ENCODE data around the gene SLC38A8. TPM values are rescaled to one million over a fixed set of nuclear protein-coding genes. Genes with fewer than 3 reads are reported as not detected.

SLC38A8 gene
- total RNA-seq, 6 donors from 2014 or later, result not detected

DNA sequence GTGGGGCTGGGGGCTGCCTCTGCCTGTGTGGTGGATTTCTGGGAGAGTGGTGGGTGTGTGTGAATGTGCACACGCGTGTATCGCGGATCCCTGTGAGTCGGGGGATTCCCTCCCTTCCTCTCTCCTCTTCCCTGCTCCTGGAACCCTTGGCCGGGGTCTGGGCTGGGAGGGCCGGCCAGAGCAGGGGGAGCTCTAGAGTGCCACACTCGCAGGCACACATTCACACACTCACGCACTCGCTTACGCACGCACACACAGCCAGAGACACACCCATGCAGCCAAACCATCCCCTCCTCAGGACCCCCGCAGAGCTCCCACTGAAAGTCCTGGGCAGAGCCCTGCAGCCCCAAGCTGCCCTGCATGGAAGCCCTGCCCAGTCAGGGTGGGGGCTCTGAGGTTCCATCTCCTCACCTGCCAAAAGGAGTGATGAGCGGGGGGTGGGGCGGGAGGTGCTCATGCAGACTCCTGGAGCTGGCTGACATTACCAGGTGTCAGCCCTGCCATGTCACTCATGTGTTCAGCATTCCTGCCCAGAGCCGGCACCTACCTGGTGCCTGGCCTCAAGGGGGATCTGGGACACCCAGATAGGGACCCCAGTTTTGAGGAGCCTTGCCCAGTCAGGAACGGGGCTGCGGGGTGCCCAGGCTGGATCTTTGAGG, 72.7 kb downstream of the SLC38A8 start:
- Histone ChIP-seq H3K4me1 (peaks cover 0 to 12% (median 4%) of the 10 kb centered on the region in 4 donors), H3K9me3 (no peaks in the 10 kb centered on the region), H3K27me3 (peaks cover 0 to 22% (median 14%) of the 10 kb centered on the region in 4 donors), H3K36me3 (peaks cover 0 to 14% (median 9%) of the 10 kb centered on the region in 4 donors), H3K4me3 (no peak overlapping the region), H3K27ac (no peak overlapping the region)
- 46 to 52% methylated on average over 11 to 17 of the region's 18 CpGs for WGBS, 2 donors
- no peak for TF ChIP-seq POLR2A (IDR thresholded peaks at IDR 0.05)
- TF ChIP-seq, protein P1, sequence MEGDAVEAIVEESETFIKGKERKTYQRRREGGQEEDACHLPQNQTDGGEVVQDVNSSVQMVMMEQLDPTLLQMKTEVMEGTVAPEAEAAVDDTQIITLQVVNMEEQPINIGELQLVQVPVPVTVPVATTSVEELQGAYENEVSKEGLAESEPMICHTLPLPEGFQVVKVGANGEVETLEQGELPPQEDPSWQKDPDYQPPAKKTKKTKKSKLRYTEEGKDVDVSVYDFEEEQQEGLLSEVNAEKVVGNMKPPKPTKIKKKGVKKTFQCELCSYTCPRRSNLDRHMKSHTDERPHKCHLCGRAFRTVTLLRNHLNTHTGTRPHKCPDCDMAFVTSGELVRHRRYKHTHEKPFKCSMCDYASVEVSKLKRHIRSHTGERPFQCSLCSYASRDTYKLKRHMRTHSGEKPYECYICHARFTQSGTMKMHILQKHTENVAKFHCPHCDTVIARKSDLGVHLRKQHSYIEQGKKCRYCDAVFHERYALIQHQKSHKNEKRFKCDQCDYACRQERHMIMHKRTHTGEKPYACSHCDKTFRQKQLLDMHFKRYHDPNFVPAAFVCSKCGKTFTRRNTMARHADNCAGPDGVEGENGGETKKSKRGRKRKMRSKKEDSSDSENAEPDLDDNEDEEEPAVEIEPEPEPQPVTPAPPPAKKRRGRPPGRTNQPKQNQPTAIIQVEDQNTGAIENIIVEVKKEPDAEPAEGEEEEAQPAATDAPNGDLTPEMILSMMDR (IDR thresholded peaks at IDR 0.05), result no peak
- TF ChIP-seq POLR2AphosphoS5 (IDR thresholded peaks at IDR 0.05), result no peak
- no peak for TF ChIP-seq EP300 (IDR thresholded peaks at IDR 0.05)
- no peak for DNase-seq
- no peak for ATAC-seq (ENCODE audit: low FRiP score in 2 of 2)

DNA sequence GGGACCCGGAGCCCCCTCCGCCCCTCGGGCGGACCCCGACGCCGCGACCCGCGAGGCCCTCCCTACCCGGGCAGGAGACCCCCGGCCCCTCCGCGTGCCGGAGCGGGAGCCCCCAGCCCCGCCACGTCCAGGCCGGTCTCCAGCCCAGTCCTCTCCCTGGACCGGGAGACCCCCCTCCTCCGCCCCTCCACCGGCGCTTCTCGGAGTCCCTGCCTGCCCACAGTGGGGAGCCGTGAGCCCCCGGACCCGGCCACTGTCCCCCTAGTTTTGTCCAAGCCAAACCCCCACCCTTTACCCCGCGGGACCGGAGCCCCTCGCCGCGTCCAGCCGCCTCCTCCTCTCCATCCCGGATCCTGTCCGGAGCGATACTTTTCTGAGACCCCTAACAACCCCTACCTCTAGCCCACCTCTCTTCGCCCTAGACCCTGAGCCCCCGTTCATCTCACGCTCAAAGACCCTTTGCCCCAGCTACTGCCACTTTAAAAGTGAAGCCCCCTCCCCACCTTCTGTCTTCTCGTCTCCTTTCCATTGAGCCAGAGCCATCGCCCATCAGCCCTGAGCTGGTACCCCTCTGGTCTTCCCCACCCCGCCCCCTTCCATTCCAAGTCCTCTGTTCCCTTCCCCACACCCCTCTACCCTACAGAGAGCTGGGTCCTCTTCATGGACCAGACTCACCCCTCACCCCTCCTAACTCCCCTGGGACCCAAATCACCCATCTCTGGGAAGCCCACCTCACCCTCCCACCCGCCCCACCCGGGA, 73.5 kb downstream of the SLC38A8 start:
- DNase-seq (no peak), ATAC-seq (ENCODE audit: low FRiP score in 2 of 2) (no peak)
- no peaks in the 10 kb centered on the region for H3K9me3 ChIP-seq
- peaks cover 0 to 23% (median 9%) of the 10 kb centered on the region in 4 donors for H3K36me3 ChIP-seq
- no peak overlapping the region for H3K27ac ChIP-seq
- H3K4me3 ChIP-seq, result peak overlapping the region in 1 of 4 donors; percentile 31
- TF ChIP-seq, protein P1 (IDR thresholded peaks at IDR 0.05), result no peak
- TF ChIP-seq POLR2AphosphoS5 (IDR thresholded peaks at IDR 0.05) (no peak), EP300 (IDR thresholded peaks at IDR 0.05) (no peak), POLR2A (IDR thresholded peaks at IDR 0.05) (no peak)
- peaks cover 0 to 12% (median 4%) of the 10 kb centered on the region in 4 donors for H3K4me1 ChIP-seq
- peaks cover 0 to 22% (median 14%) of the 10 kb centered on the region in 4 donors for H3K27me3 ChIP-seq
- WGBS, 2 donors, result 10 to 14% methylated on average over 17 to 23 of the region's 45 CpGs

DNA sequence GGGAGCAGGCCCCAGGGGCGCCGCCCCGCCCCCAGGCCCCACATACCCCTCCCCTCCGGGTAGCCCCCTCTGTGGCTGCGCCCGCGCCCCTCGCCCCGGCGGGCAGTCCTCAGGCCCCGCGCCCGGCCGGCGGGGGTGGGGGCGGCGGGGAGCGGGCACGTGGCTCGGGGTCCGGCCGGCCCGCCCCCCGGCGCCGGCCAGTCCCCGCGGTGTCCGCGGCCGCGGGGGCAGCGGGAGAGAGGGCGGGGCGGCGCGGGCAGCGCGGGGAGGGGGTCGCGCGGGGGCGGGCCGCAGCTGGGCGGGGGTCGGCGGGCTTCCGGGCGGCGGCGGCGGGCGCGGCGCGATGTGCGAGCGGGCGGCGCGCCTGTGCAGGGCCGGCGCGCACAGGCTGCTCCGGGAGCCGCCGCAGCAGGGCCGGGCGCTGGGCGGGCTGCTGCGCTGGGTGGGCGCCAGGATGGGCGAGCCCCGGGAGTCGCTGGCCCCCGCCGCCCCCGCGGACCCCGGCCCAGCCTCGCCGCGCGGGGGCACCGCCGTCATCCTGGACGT, 74.2 kb downstream of the SLC38A8 start:
- peak in 1 of 2 donors; percentile 13 for ATAC-seq (ENCODE audit: low FRiP score in 2 of 2)
- peaks cover 0 to 12% (median 4%) of the 10 kb centered on the region in 4 donors for H3K4me1 ChIP-seq
- DNase-seq, result peak in 1 of 2 donors; percentile 84
- H3K4me3 ChIP-seq, result peak overlapping the region in 3 of 4 donors; percentile 31 to 45 (median 38)
- H3K36me3 ChIP-seq, result peaks cover 0 to 30% (median 9%) of the 10 kb centered on the region in 4 donors
- no peak overlapping the region for H3K27ac ChIP-seq
- H3K27me3 ChIP-seq, result peaks cover 0 to 22% (median 14%) of the 10 kb centered on the region in 4 donors
- no peak for TF ChIP-seq POLR2AphosphoS5 (IDR thresholded peaks at IDR 0.05)
- no CpG with 5 or more reads among the region's 87 CpGs for WGBS, 2 donors
- no peaks in the 10 kb centered on the region for H3K9me3 ChIP-seq

DNA sequence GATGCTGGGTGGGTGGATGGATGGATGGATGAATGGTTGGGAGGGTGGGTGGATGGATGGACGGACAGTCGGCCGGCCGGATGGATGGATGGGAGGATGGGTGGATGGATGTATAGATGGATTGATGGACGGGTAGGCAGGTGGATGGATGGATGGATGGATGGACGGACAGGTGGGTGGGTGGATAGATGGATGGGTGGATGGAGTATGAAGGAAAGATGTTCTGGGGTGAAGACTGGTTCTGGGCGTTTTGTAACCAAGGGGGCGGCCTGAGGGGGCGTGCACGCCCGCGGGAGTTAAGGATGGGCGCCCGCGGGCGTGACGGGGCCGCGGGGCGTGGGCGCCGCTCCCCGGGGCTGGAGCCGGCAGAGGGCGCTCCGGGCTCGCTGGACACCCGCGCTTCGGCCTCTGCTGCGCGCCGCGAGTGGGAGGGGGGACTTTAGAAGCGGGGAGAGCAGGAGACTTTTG, 74.7 kb downstream of the SLC38A8 start, which contains the start of gene NECAB2:
Gene NECAB2 (plus strand): TSS at position 407 of the 468 bp plus-strand sequence. CDS start 405 bp downstream, outside the sequence.
- ATAC-seq (ENCODE audit: low FRiP score in 2 of 2), result peak in 1 of 2 donors; percentile 88
- WGBS, 2 donors, result 13 to 22% methylated on average over 23 to 34 of the region's 35 CpGs
- Histone ChIP-seq H3K36me3 (peaks cover 0 to 35% (median 10%) of the 10 kb centered on the region in 4 donors), H3K4me3 (peak within 1 kb of the TSS in 3 of 4 donors; percentile 31 to 45 (median 38)), H3K27ac (no peak within 1 kb of the TSS), H3K27me3 (peaks cover 0 to 22% (median 14%) of the 10 kb centered on the region in 4 donors), H3K9me3 (no peaks in the 10 kb centered on the region), H3K4me1 (peaks cover 0 to 12% (median 4%) of the 10 kb centered on the region in 4 donors)
- no peak for TF ChIP-seq POLR2A (IDR thresholded peaks at IDR 0.05)
- TF ChIP-seq, protein P1 (IDR thresholded peaks at IDR 0.05), result peak; percentile 31 to 80 (median 54)
- no peak for TF ChIP-seq POLR2AphosphoS5 (IDR thresholded peaks at IDR 0.05)
- TF ChIP-seq EP300 (IDR thresholded peaks at IDR 0.05), result no peak
- DNase-seq, result peak in 1 of 2 donors; percentile 93

DNA sequence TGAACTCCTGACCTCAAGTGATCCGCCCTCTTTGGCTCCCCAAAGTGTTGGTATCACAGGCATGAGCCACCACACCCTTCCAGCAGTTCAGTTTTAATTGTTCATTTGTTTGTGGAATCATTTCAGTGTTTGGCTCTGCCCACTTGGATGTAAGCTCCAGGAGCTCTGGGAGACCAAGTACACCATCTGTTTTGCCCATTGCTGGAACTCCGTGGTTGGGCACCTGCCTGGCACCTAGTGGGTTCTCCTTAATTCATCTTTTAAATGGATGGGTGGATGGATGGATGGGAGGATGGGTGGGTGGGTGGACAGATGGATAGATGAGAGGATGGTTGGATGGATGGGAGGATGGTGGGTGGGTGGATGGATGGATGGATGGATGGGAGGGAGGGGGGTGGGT, 75.5 kb downstream of the SLC38A8 start:
- no peaks in the 10 kb centered on the region for H3K9me3 ChIP-seq
- no peak for ATAC-seq (ENCODE audit: low FRiP score in 2 of 2)
- 70 to 81% methylated on average over 2 of the region's 2 CpGs for WGBS, 2 donors
- peaks cover 0 to 12% (median 4%) of the 10 kb centered on the region in 4 donors for H3K4me1 ChIP-seq
- no peak overlapping the region for H3K4me3 ChIP-seq
- no peak for DNase-seq
- H3K27ac ChIP-seq, result no peak overlapping the region
- TF ChIP-seq POLR2A (IDR thresholded peaks at IDR 0.05) (no peak), POLR2AphosphoS5 (IDR thresholded peaks at IDR 0.05) (no peak), EP300 (IDR thresholded peaks at IDR 0.05) (no peak)
- TF ChIP-seq, protein P1 (IDR thresholded peaks at IDR 0.05), result no peak
- peaks cover 0 to 42% (median 18%) of the 10 kb centered on the region in 4 donors for H3K36me3 ChIP-seq
- peaks cover 0 to 22% (median 14%) of the 10 kb centered on the region in 4 donors for H3K27me3 ChIP-seq
